Astrocyte (in vitro differentiated cells and primary cell): Measurements from ENCODE around the gene FBXW7. TPM values are rescaled to one million over a fixed set of nuclear protein-coding genes. Genes with fewer than 3 reads are reported as not detected.

Experiments used
- DNase-seq: peaks from one replicate; pipeline ENCODE4 v3.0.0-alpha.2; 2010; ENCODE audit warnings: low read depth
- FAIRE-seq: peaks from 2 replicates; lab custom pipeline; 2011; peaks lifted over from hg19 to GRCh38; lab: Jason Lieb, UNC
- H2AFZ ChIP-seq: 2 replicates; pipeline ENCODE4 v1.6.0; 2012; ENCODE audit warnings: low read depth, low read length, inconsistent platforms
- H3K27ac ChIP-seq: 2 replicates; pipeline ENCODE4 v1.5.1; 2011; ENCODE audit warnings: low read depth, low read length, inconsistent platforms
- H3K27me3 ChIP-seq: 2 replicates; pipeline ENCODE4 v1.6.0; 2011; ENCODE audit warnings: low read length, inconsistent platforms; ENCODE audit not compliant: insufficient read depth
- H3K36me3 ChIP-seq: 2 replicates; pipeline ENCODE4 v1.5.1; 2011; ENCODE audit warnings: low read length, inconsistent platforms; ENCODE audit not compliant: insufficient read depth
- H3K4me1 ChIP-seq: 2 replicates; pipeline ENCODE4 v1.5.1; 2011; ENCODE audit warnings: low read length, inconsistent platforms; ENCODE audit not compliant: insufficient read depth
- H3K4me2 ChIP-seq: 2 replicates; pipeline ENCODE4 v1.6.0; 2012; ENCODE audit warnings: low read length, inconsistent platforms
- H3K4me3 ChIP-seq: 2 replicates; pipeline ENCODE4 v1.5.1; 2011; ENCODE audit warnings: low read depth, mild to moderate bottlenecking, low read length, inconsistent platforms; ENCODE audit not compliant: insufficient read depth
- H3K79me2 ChIP-seq: 2 replicates; pipeline ENCODE4 v1.6.0; 2012; ENCODE audit warnings: mild to moderate bottlenecking, low read length, inconsistent platforms; ENCODE audit not compliant: insufficient read depth
- H3K9ac ChIP-seq: 2 replicates; pipeline ENCODE4 v1.6.0; 2012; ENCODE audit warnings: mild to moderate bottlenecking, low read length, inconsistent platforms
- H3K9me3 ChIP-seq: 2 replicates; pipeline ENCODE4 v1.5.1; 2012; ENCODE audit warnings: low read depth, mild to moderate bottlenecking, low read length, inconsistent platforms; ENCODE audit not compliant: insufficient read depth
- H4K20me1 ChIP-seq: 2 replicates; pipeline ENCODE4 v1.6.0; 2012; ENCODE audit warnings: low read length, inconsistent platforms; ENCODE audit not compliant: insufficient read depth
- H3K27ac Mint-ChIP-seq: one replicate; pipeline ENCODE4 v1.8.0; 2021; ENCODE audit warnings: mild to moderate bottlenecking, mixed read lengths; ENCODE audit not compliant: unreplicated experiment
- H3K27me3 Mint-ChIP-seq: one replicate; pipeline ENCODE4 v1.8.0; 2021; ENCODE audit warnings: low read depth, mixed read lengths; ENCODE audit not compliant: unreplicated experiment
- H3K36me3 Mint-ChIP-seq: one replicate; pipeline ENCODE4 v1.8.0; 2021; ENCODE audit warnings: low read depth, mixed read lengths; ENCODE audit not compliant: unreplicated experiment
- H3K4me1 Mint-ChIP-seq: one replicate; pipeline ENCODE4 v1.8.0; 2021; ENCODE audit warnings: low read depth, mixed read lengths; ENCODE audit not compliant: unreplicated experiment
- H3K4me3 Mint-ChIP-seq: one replicate; pipeline ENCODE4 v1.8.0; 2021; ENCODE audit warnings: mild to moderate bottlenecking, moderate library complexity, mixed read lengths; ENCODE audit not compliant: unreplicated experiment
- H3K9me3 Mint-ChIP-seq: one replicate; pipeline ENCODE4 v1.8.0; 2021; ENCODE audit warnings: mild to moderate bottlenecking, mixed read lengths; ENCODE audit not compliant: unreplicated experiment
- EZH2 ChIP-seq: IDR thresholded peaks from 2 replicates; pipeline ENCODE4 v1.6.1; 2012; ENCODE audit warnings: mild to moderate bottlenecking, low read length, inconsistent platforms; ENCODE audit not compliant: insufficient read depth
- total RNA-seq: library from RNA; stranded (reverse); gene quantifications from 2 replicates; pipeline ENCODE4 v1.2.1, GENCODE V29; 2021
- TF ChIP-seq, protein P1 (sequence below): IDR thresholded peaks from 2 replicates; pipeline ENCODE4 v1.5.1; 2011; ENCODE audit warnings: low read depth, mild to moderate bottlenecking, inconsistent platforms, low read length, moderate library complexity; ENCODE audit not compliant: insufficient read depth

Gene FBXW7
- total RNA-seq, 1 donor from 2014 or later: 34.7 TPM

DNA sequence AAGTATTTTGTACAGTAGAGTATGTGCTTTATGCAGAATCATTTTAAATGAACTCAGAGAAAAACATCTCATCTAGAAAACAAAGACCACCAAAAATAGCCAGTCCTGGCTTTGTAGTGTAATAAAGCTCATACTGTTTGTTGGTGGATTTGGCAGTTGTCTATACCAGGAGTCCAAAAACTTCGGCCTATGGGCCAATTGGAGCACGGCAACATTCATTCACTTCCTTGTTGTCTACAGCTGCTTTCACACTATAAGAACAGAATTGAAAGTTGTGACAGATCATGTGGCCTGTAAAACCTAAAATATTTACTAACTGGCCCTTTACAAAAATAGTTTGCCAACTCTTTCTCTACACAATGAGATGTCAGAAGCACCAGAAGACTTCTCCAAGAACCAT is 5.3 kb downstream of the FBXW7 start:
- Histone ChIP-seq H3K27ac (no peak overlapping the region), H3K4me2 (no peak overlapping the region), H3K9ac (no peak overlapping the region), H3K4me3 (no peak overlapping the region), H4K20me1 (peaks cover 63% of the 10 kb centered on the region), H3K79me2 (peaks cover 91% of the 10 kb centered on the region), H3K27me3 (no peaks in the 10 kb centered on the region), H3K9me3 (no peaks in the 10 kb centered on the region), H3K36me3 (no peaks in the 10 kb centered on the region), H2AFZ (no peak overlapping the region), H3K4me1 (no peaks in the 10 kb centered on the region)
- no peak for FAIRE-seq
- no peak overlapping the region for H3K4me3 Mint-ChIP-seq
- H3K27me3 Mint-ChIP-seq: no peaks in the 10 kb centered on the region
- no peak for DNase-seq
- H3K27ac Mint-ChIP-seq: no peak overlapping the region
- H3K36me3 Mint-ChIP-seq: no peaks in the 10 kb centered on the region
- H3K4me1 Mint-ChIP-seq: peaks cover 20% of the 10 kb centered on the region
- no peaks in the 10 kb centered on the region for H3K9me3 Mint-ChIP-seq
- TF ChIP-seq, protein P1, sequence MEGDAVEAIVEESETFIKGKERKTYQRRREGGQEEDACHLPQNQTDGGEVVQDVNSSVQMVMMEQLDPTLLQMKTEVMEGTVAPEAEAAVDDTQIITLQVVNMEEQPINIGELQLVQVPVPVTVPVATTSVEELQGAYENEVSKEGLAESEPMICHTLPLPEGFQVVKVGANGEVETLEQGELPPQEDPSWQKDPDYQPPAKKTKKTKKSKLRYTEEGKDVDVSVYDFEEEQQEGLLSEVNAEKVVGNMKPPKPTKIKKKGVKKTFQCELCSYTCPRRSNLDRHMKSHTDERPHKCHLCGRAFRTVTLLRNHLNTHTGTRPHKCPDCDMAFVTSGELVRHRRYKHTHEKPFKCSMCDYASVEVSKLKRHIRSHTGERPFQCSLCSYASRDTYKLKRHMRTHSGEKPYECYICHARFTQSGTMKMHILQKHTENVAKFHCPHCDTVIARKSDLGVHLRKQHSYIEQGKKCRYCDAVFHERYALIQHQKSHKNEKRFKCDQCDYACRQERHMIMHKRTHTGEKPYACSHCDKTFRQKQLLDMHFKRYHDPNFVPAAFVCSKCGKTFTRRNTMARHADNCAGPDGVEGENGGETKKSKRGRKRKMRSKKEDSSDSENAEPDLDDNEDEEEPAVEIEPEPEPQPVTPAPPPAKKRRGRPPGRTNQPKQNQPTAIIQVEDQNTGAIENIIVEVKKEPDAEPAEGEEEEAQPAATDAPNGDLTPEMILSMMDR: no peak

DNA sequence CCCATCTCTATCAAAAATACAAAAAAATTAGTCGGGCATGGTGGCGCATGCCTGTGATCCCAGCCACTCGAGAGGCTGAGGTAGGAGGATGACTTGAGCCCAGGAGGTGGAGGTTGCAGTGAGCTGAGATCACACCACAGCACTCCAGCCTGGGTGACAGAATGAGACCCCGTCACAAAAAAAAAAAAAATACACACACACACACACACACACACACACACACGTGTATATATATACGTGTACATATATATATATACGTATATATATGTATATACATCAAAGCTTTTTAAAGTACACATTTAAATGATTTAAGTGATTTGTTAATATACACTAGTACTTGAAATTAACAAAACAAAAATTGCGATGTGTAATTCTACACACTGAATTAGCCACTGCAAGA is 6.0 kb downstream of the FBXW7 start:
- no peaks in the 10 kb centered on the region for H3K36me3 Mint-ChIP-seq
- peaks cover 91% of the 10 kb centered on the region for H3K79me2 ChIP-seq
- H3K27ac ChIP-seq: no peak overlapping the region
- no peaks in the 10 kb centered on the region for H3K27me3 ChIP-seq
- no peaks in the 10 kb centered on the region for H3K9me3 ChIP-seq
- H3K4me2 ChIP-seq: no peak overlapping the region
- TF ChIP-seq, protein P1: no peak
- TF ChIP-seq EZH2: no peak
- no peak overlapping the region for H2AFZ ChIP-seq
- no peak overlapping the region for H3K27ac Mint-ChIP-seq
- H3K4me3 Mint-ChIP-seq: no peak overlapping the region
- DNase-seq (no peak), FAIRE-seq (no peak)
- no peak overlapping the region for H3K4me3 ChIP-seq
- H3K4me1 ChIP-seq: no peaks in the 10 kb centered on the region
- H3K4me1 Mint-ChIP-seq: peaks cover 20% of the 10 kb centered on the region
- peaks cover 68% of the 10 kb centered on the region for H4K20me1 ChIP-seq
- no peaks in the 10 kb centered on the region for H3K36me3 ChIP-seq
- H3K27me3 Mint-ChIP-seq: no peaks in the 10 kb centered on the region
- no peak overlapping the region for H3K9ac ChIP-seq
- H3K9me3 Mint-ChIP-seq: no peaks in the 10 kb centered on the region

DNA sequence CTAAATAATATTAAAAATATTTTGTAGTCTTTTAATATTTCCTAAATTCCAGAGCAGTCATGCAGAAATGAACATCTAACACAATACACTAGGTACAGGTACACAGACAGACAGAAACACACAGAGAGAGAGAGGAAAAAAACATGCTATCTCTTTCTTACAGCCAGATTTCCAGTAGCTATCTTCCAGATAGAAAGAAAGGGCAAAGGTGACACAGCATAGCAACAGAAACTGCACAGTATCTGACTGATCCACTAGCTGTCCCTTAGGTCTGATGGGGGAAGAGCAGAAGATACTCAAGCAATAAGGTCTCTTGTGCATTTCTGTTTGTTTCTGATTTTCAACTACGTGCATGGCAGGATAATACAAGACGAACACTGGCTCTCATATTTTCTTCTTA is 7.8 kb downstream of the FBXW7 start:
- Histone ChIP-seq H3K36me3 (no peaks in the 10 kb centered on the region), H3K4me2 (no peak overlapping the region), H3K9ac (no peak overlapping the region), H3K27ac (no peak overlapping the region), H3K27me3 (no peaks in the 10 kb centered on the region), H4K20me1 (peaks cover 68% of the 10 kb centered on the region), H2AFZ (no peak overlapping the region), H3K9me3 (no peaks in the 10 kb centered on the region), H3K79me2 (peaks cover 91% of the 10 kb centered on the region), H3K4me1 (no peaks in the 10 kb centered on the region), H3K4me3 (no peak overlapping the region)
- Mint-ChIP-seq H3K27me3 (no peaks in the 10 kb centered on the region), H3K4me3 (no peak overlapping the region), H3K36me3 (no peaks in the 10 kb centered on the region), H3K4me1 (peaks cover 16% of the 10 kb centered on the region), H3K9me3 (no peaks in the 10 kb centered on the region), H3K27ac (no peak overlapping the region)
- DNase-seq: no peak
- no peak for FAIRE-seq
- TF ChIP-seq, protein P1: no peak
- TF ChIP-seq EZH2: no peak
